GM19463 (cell line): ENCODE data around the gene SMYD1.
"Not testable (repeated sequence)": the region's sequence is repeated elsewhere in the genome, so short reads cannot be mapped to it uniquely, and the experiment has no call there.

ENCODE experiments used
- ATAC-seq: cut with Tn5 transposase; IDR thresholded peaks from one replicate; pipeline ENCODE4 v1.9.1; 2021; ENCODE audit warnings: mild to moderate bottlenecking, moderate library complexity; ENCODE audit not compliant: unreplicated experiment

Gene SMYD1

GRCh38 chr2:88067598-88067997 lies at the start of gene SMYD1:
TSS of gene SMYD1 (plus strand) at chr2:88067825. CDS start at chr2:88067865, 40 bp downstream.
- no peak for ATAC-seq

GRCh38 chr2:88018077-88018805 lies 49.4 kb upstream of the SMYD1 start:
- ATAC-seq: not testable (repeated sequence)

- no peak for ATAC-seq
Observed at GRCh38 chr2:88018909-88019308, 48.7 kb upstream of the SMYD1 start.

GRCh38 chr2:88019985-88020384 lies 47.6 kb upstream of the SMYD1 start:
- no peak for ATAC-seq

GRCh38 chr2:88022669-88022921 lies 45.0 kb upstream of the SMYD1 start:
- no peak for ATAC-seq

- ATAC-seq: no peak
Observed at GRCh38 chr2:88024509-88024908, 43.1 kb upstream of the SMYD1 start.

GRCh38 chr2:88027697-88028389 lies 39.8 kb upstream of the SMYD1 start:
- no peak for ATAC-seq

- no peak for ATAC-seq
Observed at GRCh38 chr2:88028931-88029330, 38.7 kb upstream of the SMYD1 start.

GRCh38 chr2:88032070-88032702 lies 35.4 kb upstream of the SMYD1 start:
- ATAC-seq: no peak

GRCh38 chr2:88036182-88036581 lies 31.4 kb upstream of the SMYD1 start:
- no peak for ATAC-seq

GRCh38 chr2:88036606-88037005 lies 31.0 kb upstream of the SMYD1 start:
- no peak for ATAC-seq

GRCh38 chr2:88038263-88039105 lies 29.1 kb upstream of the SMYD1 start:
- no peak for ATAC-seq

GRCh38 chr2:88042476-88042875 lies 25.1 kb upstream of the SMYD1 start:
- ATAC-seq: no peak

- ATAC-seq: not testable (repeated sequence)
Observed at GRCh38 chr2:88045561-88045960, 22.1 kb upstream of the SMYD1 start.

GRCh38 chr2:88048541-88048940 lies 19.1 kb upstream of the SMYD1 start:
- no peak for ATAC-seq

GRCh38 chr2:88049622-88050021 lies 18.0 kb upstream of the SMYD1 start:
- peak; percentile 54 for ATAC-seq

GRCh38 chr2:88051792-88052191 lies 15.8 kb upstream of the SMYD1 start:
- ATAC-seq: no peak

- ATAC-seq: no peak
Observed at GRCh38 chr2:88053296-88053695, 14.3 kb upstream of the SMYD1 start.

GRCh38 chr2:88053934-88054781 lies 13.5 kb upstream of the SMYD1 start:
- ATAC-seq: no peak

GRCh38 chr2:88054782-88055370 lies 12.7 kb upstream of the SMYD1 start:
- no peak for ATAC-seq
